Activated T-helper 1 cell treated with anti-CD3 and anti-CD28 coated beads, Interleukin-12 subunit alpha, Interleukin-12 subunit beta, Interleukin-2, Interleukin-4 antibody, amounts not matched to agents 30 ng/mL and 10 ng/mL and 1 ng/mL, durations not matched to agents 14 hours and 24 hours and 36 hours (primary cell): ENCODE measurements around the gene DPYSL4. TPM values are rescaled to one million over a fixed set of nuclear protein-coding genes. Genes with fewer than 3 reads are reported as not detected.
A peak's percentile ranks its signal among the peaks of the same experiment; 100 is the strongest.

ENCODE experiments used
- DNase-seq: peaks from one replicate; pipeline ENCODE4 v3.0.0; 2021; ENCODE audit warnings: low spot score
- H3K27ac Mint-ChIP-seq: one replicate; pipeline ENCODE4 v1.8.0; 2021; ENCODE audit warnings: mild to moderate bottlenecking, mixed read lengths
- H3K27me3 Mint-ChIP-seq: one replicate; pipeline ENCODE4 v1.8.0; 2022; ENCODE audit warnings: mild to moderate bottlenecking, moderate library complexity, mixed read lengths; ENCODE audit not compliant: insufficient read depth
- H3K36me3 Mint-ChIP-seq: one replicate; pipeline ENCODE4 v1.8.0; 2021; ENCODE audit warnings: low read depth, mixed read lengths
- H3K4me1 Mint-ChIP-seq: one replicate; pipeline ENCODE4 v1.8.0; 2021; ENCODE audit warnings: low read depth, mixed read lengths
- H3K4me3 Mint-ChIP-seq: one replicate; pipeline ENCODE4 v1.8.0; 2021; ENCODE audit warnings: mild to moderate bottlenecking, moderate library complexity, mixed read lengths
- H3K9me3 Mint-ChIP-seq: one replicate; pipeline ENCODE4 v1.8.0; 2021; ENCODE audit warnings: mixed read lengths
- intact Hi-C: fragments of 100-400 bp; cut with micrococcal nuclease; formaldehyde crosslinking; loops from one replicate; pipeline ENCODE4 v1.15.1; 2024
- total RNA-seq: library from RNA; stranded (reverse); gene quantifications from 2 replicates; pipeline ENCODE4 v1.2.3, GENCODE V29; 2022

Gene DPYSL4
- 24.1 and 24.7 TPM in 2 replicates for total RNA-seq

GRCh38 chr10:132186488-132187429, at the start of gene DPYSL4:
Gene DPYSL4 (plus strand): TSS chr10:132186948. CDS start chr10:132187064, 116 bp downstream.
- peak; percentile 16 for DNase-seq
- peak within 1 kb of the TSS; percentile 71 for H3K4me3 Mint-ChIP-seq

GRCh38 chr10:132137111-132138072, 49.4 kb upstream of the DPYSL4 start:
- Mint-ChIP-seq H3K27ac (no peak overlapping the region), H3K4me3 (no peak overlapping the region), H3K36me3 (no peaks in the 10 kb centered on the region), H3K4me1 (no peaks in the 10 kb centered on the region), H3K27me3 (peaks cover 2% of the 10 kb centered on the region), H3K9me3 (no peaks in the 10 kb centered on the region)
- intact Hi-C loops = no loop called here
- DNase-seq = no peak

More at GRCh38 chr10:132186488-132187429, at the start of gene DPYSL4:
- Mint-ChIP-seq H3K27me3 (peaks cover 31% of the 10 kb centered on the region), H3K36me3 (peaks cover 9% of the 10 kb centered on the region), H3K4me1 (no peaks in the 10 kb centered on the region), H3K9me3 (no peaks in the 10 kb centered on the region), H3K27ac (no peak within 1 kb of the TSS)
- intact Hi-C loops = loop anchor here (1.0 to 10.0 kb wide), 6 partner anchors 24 to 1188 kb away; partner anchors contain the start of genes ECHS1, INPP5A, LRRC27 and PAOX

- no peak for DNase-seq
- H3K4me1 Mint-ChIP-seq = no peaks in the 10 kb centered on the region
- H3K27me3 Mint-ChIP-seq = peaks cover 2% of the 10 kb centered on the region
- H3K9me3 Mint-ChIP-seq = no peaks in the 10 kb centered on the region
- no peaks in the 10 kb centered on the region for H3K36me3 Mint-ChIP-seq
- no peak overlapping the region for H3K4me3 Mint-ChIP-seq
- intact Hi-C loops = no loop called here
- H3K27ac Mint-ChIP-seq = no peak overlapping the region
Measured at GRCh38 chr10:132138133-132138532, 48.6 kb upstream of the DPYSL4 start.

- Mint-ChIP-seq H3K36me3 (no peaks in the 10 kb centered on the region), H3K27me3 (peaks cover 2% of the 10 kb centered on the region), H3K4me1 (no peaks in the 10 kb centered on the region), H3K4me3 (no peak overlapping the region), H3K27ac (no peak overlapping the region), H3K9me3 (no peaks in the 10 kb centered on the region)
- intact Hi-C loops = no loop called here
- no peak for DNase-seq
Measured at GRCh38 chr10:132138596-132138995, 48.2 kb upstream of the DPYSL4 start.

GRCh38 chr10:132139526-132139925, 47.2 kb upstream of the DPYSL4 start:
- H3K27me3 Mint-ChIP-seq = no peaks in the 10 kb centered on the region
- no peaks in the 10 kb centered on the region for H3K9me3 Mint-ChIP-seq
- intact Hi-C loops = no loop called here
- H3K27ac Mint-ChIP-seq = no peak overlapping the region
- no peaks in the 10 kb centered on the region for H3K36me3 Mint-ChIP-seq
- no peaks in the 10 kb centered on the region for H3K4me1 Mint-ChIP-seq
- H3K4me3 Mint-ChIP-seq = no peak overlapping the region
- DNase-seq = no peak

GRCh38 chr10:132140167-132140925, 46.4 kb upstream of the DPYSL4 start:
- intact Hi-C loops = no loop called here
- no peaks in the 10 kb centered on the region for H3K36me3 Mint-ChIP-seq
- H3K27me3 Mint-ChIP-seq = no peaks in the 10 kb centered on the region
- DNase-seq = no peak
- no peaks in the 10 kb centered on the region for H3K4me1 Mint-ChIP-seq
- no peak overlapping the region for H3K27ac Mint-ChIP-seq
- H3K4me3 Mint-ChIP-seq = no peak overlapping the region
- H3K9me3 Mint-ChIP-seq = no peaks in the 10 kb centered on the region

- intact Hi-C loops = no loop called here
- no peaks in the 10 kb centered on the region for H3K36me3 Mint-ChIP-seq
- no peaks in the 10 kb centered on the region for H3K9me3 Mint-ChIP-seq
- H3K27ac Mint-ChIP-seq = no peak overlapping the region
- no peaks in the 10 kb centered on the region for H3K27me3 Mint-ChIP-seq
- H3K4me1 Mint-ChIP-seq = no peaks in the 10 kb centered on the region
- no peak for DNase-seq
- no peak overlapping the region for H3K4me3 Mint-ChIP-seq
Measured at GRCh38 chr10:132141076-132141475, 45.7 kb upstream of the DPYSL4 start.

- H3K27me3 Mint-ChIP-seq = no peaks in the 10 kb centered on the region
- no peak for DNase-seq
- no peaks in the 10 kb centered on the region for H3K4me1 Mint-ChIP-seq
- H3K36me3 Mint-ChIP-seq = no peaks in the 10 kb centered on the region
- intact Hi-C loops = loop anchor here (1.0 kb wide), 1 partner anchor 256 kb away; no protein-coding TSS in a partner anchor
- no peak overlapping the region for H3K27ac Mint-ChIP-seq
- H3K4me3 Mint-ChIP-seq = no peak overlapping the region
- H3K9me3 Mint-ChIP-seq = no peaks in the 10 kb centered on the region
Measured at GRCh38 chr10:132141526-132142395, 45.0 kb upstream of the DPYSL4 start.

GRCh38 chr10:132142396-132143161, 44.2 kb upstream of the DPYSL4 start:
- intact Hi-C loops = loop anchor here (1.0 kb wide), 1 partner anchor 257 kb away; no protein-coding TSS in a partner anchor
- H3K9me3 Mint-ChIP-seq = no peaks in the 10 kb centered on the region
- no peaks in the 10 kb centered on the region for H3K36me3 Mint-ChIP-seq
- peak; percentile 27 for DNase-seq
- H3K4me3 Mint-ChIP-seq = no peak overlapping the region
- H3K4me1 Mint-ChIP-seq = no peaks in the 10 kb centered on the region
- H3K27me3 Mint-ChIP-seq = no peaks in the 10 kb centered on the region
- H3K27ac Mint-ChIP-seq = no peak overlapping the region

- intact Hi-C loops = no loop called here
- no peaks in the 10 kb centered on the region for H3K27me3 Mint-ChIP-seq
- H3K4me1 Mint-ChIP-seq = no peaks in the 10 kb centered on the region
- H3K27ac Mint-ChIP-seq = no peak overlapping the region
- H3K9me3 Mint-ChIP-seq = no peaks in the 10 kb centered on the region
- no peak overlapping the region for H3K4me3 Mint-ChIP-seq
- DNase-seq = no peak
- no peaks in the 10 kb centered on the region for H3K36me3 Mint-ChIP-seq
Measured at GRCh38 chr10:132143162-132143561, 43.6 kb upstream of the DPYSL4 start.

GRCh38 chr10:132144086-132144485, 42.7 kb upstream of the DPYSL4 start:
- Mint-ChIP-seq H3K27ac (no peak overlapping the region), H3K27me3 (no peaks in the 10 kb centered on the region), H3K36me3 (no peaks in the 10 kb centered on the region), H3K9me3 (no peaks in the 10 kb centered on the region), H3K4me3 (no peak overlapping the region), H3K4me1 (no peaks in the 10 kb centered on the region)
- DNase-seq = no peak
- intact Hi-C loops = no loop called here
